Uterus (tissue), 4 donors: ENCODE data around the gene MCTP2. TPM values are rescaled to one million over a fixed set of nuclear protein-coding genes. Genes with fewer than 3 reads are reported as not detected.

ENCODE experiments used
- DNase-seq, 2 donors: peaks; one replicate each; pipeline ENCODE4 v3.0.0-alpha.2; 2019 to 2020
- H3K27ac ChIP-seq, 2 donors: fragments of 200-600 bp; sonication (generic); 1 replicate in 1 of 2; 2 replicates in 1 of 2; pipeline ENCODE4 v1.5.1; 2016 to 2018
- H3K27me3 ChIP-seq, 2 donors: fragments of 200-600 bp; sonication (generic); one replicate each; pipeline ENCODE4 v1.5.1; 2018 to 2019; ENCODE audit warnings: control low read depth in 1 of 2
- H3K36me3 ChIP-seq, 2 donors: fragments of 200-600 bp; sonication (generic); one replicate each; pipeline ENCODE4 v1.5.1; 2019; ENCODE audit warnings: control low read depth in 1 of 2
- H3K4me1 ChIP-seq, 2 donors: fragments of 200-600 bp; sonication (generic); one replicate each; pipeline ENCODE4 v1.5.1; 2018 to 2019; ENCODE audit warnings: control low read depth in 1 of 2
- H3K4me3 ChIP-seq, 2 donors: fragments of 200-600 bp; sonication (generic); 1 replicate in 1 of 2; 2 replicates in 1 of 2; pipeline ENCODE4 v1.5.1; 2018 to 2019; ENCODE audit warnings: mild to moderate bottlenecking in 1 of 2
- H3K9me3 ChIP-seq, 2 donors: fragments of 200-600 bp; sonication (generic); one replicate each; pipeline ENCODE4 v1.5.1; 2019; ENCODE audit warnings: control low read depth in 1 of 2
- CTCF ChIP-seq, 4 experiments: fragments of 200-600 bp in 2 of 4; fragments of 450-650 bp in 2 of 4; sonication (generic) in 2 of 4; IDR thresholded peaks; one replicate each; pipeline ENCODE4 v1.5.1; 2016 to 2019; ENCODE audit warnings: antibody characterized with exemption in 4 of 4, mild to moderate bottlenecking in 2 of 4, moderate library complexity in 1 of 4
- POLR2A ChIP-seq, 2 donors: fragments of 450-650 bp; IDR thresholded peaks; one replicate each; pipeline ENCODE4 v1.6.1; 2016; ENCODE audit warnings: antibody characterized with exemption in 2 of 2, mild to moderate bottlenecking in 1 of 2, moderate library complexity in 1 of 2
- intact Hi-C: fragments of 100-400 bp; cut with DNase I; formaldehyde crosslinking; loops from one replicate; pipeline ENCODE4 v1.15.1; 2023; ENCODE audit warnings: low total_unique reads
- total RNA-seq, 4 donors: library from RNA; depleted of rRNA in 3 of 4; stranded (reverse); fragments of >200 nt in 3 of 4; gene quantifications; one replicate each; pipeline versions ENCODE4 v1.1.0 to v1.2.4, GENCODE V29; 2014 to 2023
- donor health status: DM: yes; HTN: yes; CAD: no.

The MCTP2 gene
- total RNA-seq, 4 donors from 2014 or later, result 3.3 to 98.9 (median 11.7) TPM

GRCh38 chr15:94451466-94451865, 220.1 kb downstream of the MCTP2 start:
- H3K27me3 ChIP-seq, result no peaks in the 10 kb centered on the region
- no peak for TF ChIP-seq CTCF (IDR thresholded peaks at IDR 0.05)
- no peak for TF ChIP-seq POLR2A (IDR thresholded peaks at IDR 0.05)
- H3K27ac ChIP-seq, result no peak overlapping the region
- no peak for DNase-seq
- no peaks in the 10 kb centered on the region for H3K9me3 ChIP-seq
- H3K4me3 ChIP-seq, result no peak overlapping the region
- intact Hi-C loops, result no loop called here
- no peaks in the 10 kb centered on the region for H3K36me3 ChIP-seq
- no peaks in the 10 kb centered on the region for H3K4me1 ChIP-seq

DNA sequence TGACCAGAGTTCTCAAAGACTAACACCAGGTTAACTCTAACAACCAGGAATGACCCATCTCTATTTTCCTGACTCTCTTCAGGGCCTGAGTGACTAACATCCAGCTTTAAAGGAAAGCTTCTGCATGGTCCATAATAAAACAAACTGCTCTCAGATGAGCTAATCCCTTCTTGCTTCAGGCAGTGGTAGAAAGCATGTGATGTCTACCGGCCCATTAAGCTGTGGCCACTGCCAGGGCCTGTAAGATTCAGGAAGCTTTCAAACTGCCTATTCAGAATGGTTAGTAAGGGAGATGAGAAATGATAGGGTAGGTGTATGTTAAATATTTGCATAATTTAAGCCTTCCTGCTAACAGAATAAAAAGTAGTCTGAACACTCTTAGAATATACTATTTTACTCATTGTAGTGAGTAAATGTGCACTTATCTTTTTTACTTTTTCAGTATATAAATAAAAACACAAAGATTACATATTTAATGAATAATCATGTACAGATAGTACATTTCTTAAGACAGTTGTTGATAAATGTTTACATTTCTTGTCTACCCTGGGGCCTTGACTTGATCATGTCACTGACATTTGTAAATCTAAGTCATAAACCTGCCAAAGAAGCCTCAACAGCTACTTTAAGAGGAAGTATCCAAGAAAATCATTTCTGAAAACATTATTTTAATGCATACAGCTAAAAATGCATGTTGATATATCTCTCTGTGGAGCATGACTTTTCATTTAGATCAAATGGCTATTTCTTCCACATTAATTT, 222.0 kb downstream of the MCTP2 start:
- intact Hi-C loops, result no loop called here
- no peak overlapping the region for H3K4me3 ChIP-seq
- TF ChIP-seq CTCF (IDR thresholded peaks at IDR 0.05) (no peak), POLR2A (IDR thresholded peaks at IDR 0.05) (no peak)

DNA sequence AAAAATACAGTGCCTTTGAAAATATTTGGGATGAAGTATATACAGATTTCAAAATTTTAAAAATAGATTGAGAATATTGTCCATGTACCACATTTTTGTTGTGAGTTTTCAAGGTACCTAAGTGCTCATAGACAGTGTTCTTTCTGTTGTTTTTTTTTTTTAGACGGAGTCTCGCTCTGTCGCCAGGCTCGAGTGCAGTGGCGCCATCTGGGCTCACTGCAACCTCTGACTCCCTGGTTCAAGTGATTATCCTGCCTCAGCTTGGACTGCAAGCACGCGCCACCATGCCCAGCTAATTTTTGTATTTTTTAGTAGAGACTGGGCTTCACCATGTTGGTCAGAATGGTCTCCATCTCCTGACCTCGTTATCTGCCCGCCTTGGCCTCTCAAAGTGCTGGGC, 223.9 kb downstream of the MCTP2 start:
- no peak overlapping the region for H3K4me3 ChIP-seq
- DNase-seq, result no peak
- no peaks in the 10 kb centered on the region for H3K9me3 ChIP-seq
- H3K4me1 ChIP-seq, result no peaks in the 10 kb centered on the region
- no peaks in the 10 kb centered on the region for H3K27me3 ChIP-seq
- no peak overlapping the region for H3K27ac ChIP-seq
- intact Hi-C loops, result no loop called here
- TF ChIP-seq CTCF (IDR thresholded peaks at IDR 0.05) (no peak), POLR2A (IDR thresholded peaks at IDR 0.05) (no peak)
- H3K36me3 ChIP-seq, result no peaks in the 10 kb centered on the region

More for the DNA sequence above, 222.0 kb downstream of the MCTP2 start:
- Histone ChIP-seq H3K27me3 (no peaks in the 10 kb centered on the region), H3K9me3 (no peaks in the 10 kb centered on the region), H3K27ac (no peak overlapping the region), H3K36me3 (no peaks in the 10 kb centered on the region), H3K4me1 (no peaks in the 10 kb centered on the region)
- DNase-seq, result no peak

DNA sequence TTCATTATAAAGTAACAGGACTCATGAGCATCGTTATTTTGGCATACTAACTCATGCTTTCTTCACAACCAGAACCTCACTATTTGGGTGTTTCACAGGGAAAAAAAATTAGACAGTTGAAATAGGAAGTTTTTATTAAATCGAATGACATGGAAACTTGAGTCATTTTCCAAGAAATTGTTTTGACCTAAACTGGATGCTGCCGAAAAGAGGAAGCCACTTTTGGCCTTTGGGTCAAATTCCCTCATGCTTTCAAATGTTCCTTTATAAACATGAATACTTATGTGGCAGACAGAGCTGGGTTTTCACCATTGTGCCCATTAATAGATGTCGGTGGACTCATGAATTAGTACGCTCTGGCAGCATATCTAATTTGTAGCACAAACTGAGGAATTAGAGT, 224.9 kb downstream of the MCTP2 start:
- Histone ChIP-seq H3K4me1 (no peaks in the 10 kb centered on the region), H3K27me3 (no peaks in the 10 kb centered on the region), H3K9me3 (no peaks in the 10 kb centered on the region), H3K27ac (no peak overlapping the region), H3K36me3 (no peaks in the 10 kb centered on the region), H3K4me3 (no peak overlapping the region)
- TF ChIP-seq POLR2A (IDR thresholded peaks at IDR 0.05), result no peak
- TF ChIP-seq CTCF (IDR thresholded peaks at IDR 0.05), result no peak
- intact Hi-C loops, result no loop called here
- DNase-seq, result no peak

- Histone ChIP-seq H3K4me1 (no peaks in the 10 kb centered on the region), H3K9me3 (no peaks in the 10 kb centered on the region), H3K36me3 (no peaks in the 10 kb centered on the region), H3K27ac (no peak overlapping the region), H3K4me3 (no peak overlapping the region), H3K27me3 (no peaks in the 10 kb centered on the region)
- TF ChIP-seq POLR2A (IDR thresholded peaks at IDR 0.05) (no peak), CTCF (IDR thresholded peaks at IDR 0.05) (no peak)
- no peak for DNase-seq
- intact Hi-C loops, result no loop called here
Measured at GRCh38 chr15:94457661-94458060, 226.3 kb downstream of the MCTP2 start.
